GM13977 (cell line): ENCODE measurements around the gene SDCCAG8.

Experiments
- DNase-seq: peaks from one replicate; pipeline ENCODE4 v3.0.0; 2012; ENCODE audit warnings: low spot score
- CTCF ChIP-seq: IDR thresholded peaks from 2 replicates; pipeline ENCODE4 v1.5.1; 2012; ENCODE audit warnings: mild to moderate bottlenecking, control low read depth; ENCODE audit not compliant: insufficient read depth; ENCODE audit errors: extremely low read depth, missing control alignments
- in situ Hi-C: fragments of 300-500 bp; cut with MboI; formaldehyde crosslinking; loops from one replicate; pipeline ENCODE4 v1.12.0; 2022; ENCODE audit warnings: low sequenced_read_pairs, low pct_unique_long_range_greater_than_20kb, mixed read lengths, inconsistent platforms; ENCODE audit not compliant: unreplicated experiment

The SDCCAG8 gene

GRCh38 chr1:243346016-243346415 is 90.2 kb downstream of the SDCCAG8 start:
- in situ Hi-C loops, result loop anchor here (25.0 kb wide), 2 partner anchors 391 to 916 kb away; no protein-coding TSS in a partner anchor
- no peak for DNase-seq
- TF ChIP-seq CTCF, result no peak

- no peak for TF ChIP-seq CTCF
- DNase-seq, result no peak
- in situ Hi-C loops, result loop anchor here (25.0 kb wide), 2 partner anchors 391 to 916 kb away; no protein-coding TSS in a partner anchor
These were observed 90.6 kb downstream of the SDCCAG8 start for GRCh38 chr1:243346468-243346867.

GRCh38 chr1:243348331-243348730 is 92.5 kb downstream of the SDCCAG8 start:
- DNase-seq, result no peak
- in situ Hi-C loops, result loop anchor here (25.0 kb wide), 2 partner anchors 389 to 914 kb away; no protein-coding TSS in a partner anchor
- TF ChIP-seq CTCF, result no peak

- in situ Hi-C loops, result loop anchor here (25.0 kb wide), 2 partner anchors 388 to 913 kb away; no protein-coding TSS in a partner anchor
- no peak for DNase-seq
- no peak for TF ChIP-seq CTCF
These were observed 93.3 kb downstream of the SDCCAG8 start for GRCh38 chr1:243349128-243349527.

- in situ Hi-C loops, result no loop called here
- no peak for TF ChIP-seq CTCF
- no peak for DNase-seq
These were observed 95.5 kb downstream of the SDCCAG8 start for GRCh38 chr1:243351337-243351736.

- in situ Hi-C loops, result no loop called here
- no peak for TF ChIP-seq CTCF
These were observed 98.8 kb downstream of the SDCCAG8 start for GRCh38 chr1:243354511-243355153.

More at GRCh38 chr1:243354511-243355153, 98.8 kb downstream of the SDCCAG8 start:
- peak; percentile 18 for DNase-seq
